ENCODE results near the gene TPRG1L. TPM values are rescaled to one million over a fixed set of nuclear protein-coding genes. Genes with fewer than 3 reads are reported as not detected.
A peak's percentile ranks its signal among the peaks of the same experiment; 100 is the strongest.

Gene TPRG1L
- total RNA-seq, 1 donor, result 19.4 TPM

DNA sequence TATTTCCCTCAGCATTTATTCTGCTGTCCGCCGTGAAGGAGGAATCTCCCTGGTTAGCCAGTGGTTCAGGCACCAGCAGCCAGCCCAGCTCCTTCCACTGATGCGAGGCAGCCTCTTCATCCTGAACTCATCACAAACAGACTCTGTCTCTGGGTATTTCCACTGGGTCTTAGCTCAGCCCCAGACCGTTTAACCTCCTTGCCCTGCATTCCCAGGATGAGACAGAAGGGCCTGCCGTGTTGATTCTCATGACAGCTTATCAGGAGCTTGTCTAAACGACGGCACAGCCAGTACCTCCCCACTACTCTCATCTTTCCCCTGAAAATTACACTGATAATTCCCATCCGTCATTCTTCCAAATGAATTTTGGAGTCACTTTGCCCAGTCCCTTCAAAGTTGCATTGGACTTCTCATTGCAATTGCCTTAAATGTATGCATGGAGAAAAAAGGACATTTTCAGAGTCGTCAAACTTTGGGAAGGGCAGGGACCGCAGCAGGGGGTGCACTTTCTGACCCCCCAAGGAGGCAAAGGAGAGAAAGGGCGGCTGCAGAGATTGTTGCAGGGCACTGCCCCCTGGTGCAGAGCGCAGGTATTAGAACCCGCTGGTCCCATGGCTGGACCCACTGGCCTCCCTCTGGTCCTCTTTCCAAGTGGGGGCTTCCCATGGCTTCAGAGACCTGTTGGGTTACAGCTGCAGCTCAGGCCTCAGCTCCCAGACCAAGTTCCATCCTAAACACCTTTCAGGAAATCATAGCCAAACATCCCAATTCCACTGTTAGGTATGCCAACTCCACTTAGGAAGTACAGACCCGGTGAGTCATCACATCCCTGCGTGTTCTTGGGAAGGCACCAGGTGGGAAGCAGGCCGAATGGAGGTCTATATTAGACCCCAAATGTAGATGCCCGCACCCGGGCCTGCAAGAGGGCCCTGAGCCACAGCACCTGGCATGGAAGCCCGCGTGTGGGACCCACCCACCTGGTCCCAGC lies 9.8 kb upstream of the TPRG1L start:
- H3K4me3 ChIP-seq (ENCODE audit: low read depth, low read length), result no peak overlapping the region
- TF ChIP-seq, protein P1, sequence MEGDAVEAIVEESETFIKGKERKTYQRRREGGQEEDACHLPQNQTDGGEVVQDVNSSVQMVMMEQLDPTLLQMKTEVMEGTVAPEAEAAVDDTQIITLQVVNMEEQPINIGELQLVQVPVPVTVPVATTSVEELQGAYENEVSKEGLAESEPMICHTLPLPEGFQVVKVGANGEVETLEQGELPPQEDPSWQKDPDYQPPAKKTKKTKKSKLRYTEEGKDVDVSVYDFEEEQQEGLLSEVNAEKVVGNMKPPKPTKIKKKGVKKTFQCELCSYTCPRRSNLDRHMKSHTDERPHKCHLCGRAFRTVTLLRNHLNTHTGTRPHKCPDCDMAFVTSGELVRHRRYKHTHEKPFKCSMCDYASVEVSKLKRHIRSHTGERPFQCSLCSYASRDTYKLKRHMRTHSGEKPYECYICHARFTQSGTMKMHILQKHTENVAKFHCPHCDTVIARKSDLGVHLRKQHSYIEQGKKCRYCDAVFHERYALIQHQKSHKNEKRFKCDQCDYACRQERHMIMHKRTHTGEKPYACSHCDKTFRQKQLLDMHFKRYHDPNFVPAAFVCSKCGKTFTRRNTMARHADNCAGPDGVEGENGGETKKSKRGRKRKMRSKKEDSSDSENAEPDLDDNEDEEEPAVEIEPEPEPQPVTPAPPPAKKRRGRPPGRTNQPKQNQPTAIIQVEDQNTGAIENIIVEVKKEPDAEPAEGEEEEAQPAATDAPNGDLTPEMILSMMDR (IDR thresholded peaks at IDR 0.05; ENCODE audit: insufficient read depth, low read depth, low read length), result peak; percentile 70
- DNase-seq (ENCODE audit: low read depth), result peak; percentile 13

DNA sequence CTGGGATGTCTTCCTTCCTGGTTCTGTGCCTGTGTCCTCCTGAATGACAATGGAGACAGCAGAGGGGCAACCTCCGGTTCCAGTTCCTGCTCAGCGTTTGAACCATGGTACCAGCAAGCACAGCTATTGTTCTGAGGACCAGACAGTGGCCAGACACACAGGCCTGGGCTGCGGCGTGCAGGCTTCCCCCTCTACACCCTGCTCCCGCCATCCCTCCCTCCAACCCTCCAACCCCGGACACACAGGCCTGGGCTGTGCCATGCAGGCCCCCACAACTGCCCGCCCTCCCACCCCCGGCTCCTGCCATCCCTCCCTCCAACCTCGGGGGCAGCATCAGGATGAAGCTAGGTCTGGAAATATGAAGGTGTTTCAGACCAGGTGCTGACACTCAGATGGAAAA lies 8.0 kb upstream of the TPRG1L start:
- H3K4me3 ChIP-seq (ENCODE audit: low read depth, low read length), result no peak overlapping the region
- no peak for DNase-seq (ENCODE audit: low read depth)
- TF ChIP-seq, protein P1 (IDR thresholded peaks at IDR 0.05; ENCODE audit: insufficient read depth, low read depth, low read length), result no peak

DNA sequence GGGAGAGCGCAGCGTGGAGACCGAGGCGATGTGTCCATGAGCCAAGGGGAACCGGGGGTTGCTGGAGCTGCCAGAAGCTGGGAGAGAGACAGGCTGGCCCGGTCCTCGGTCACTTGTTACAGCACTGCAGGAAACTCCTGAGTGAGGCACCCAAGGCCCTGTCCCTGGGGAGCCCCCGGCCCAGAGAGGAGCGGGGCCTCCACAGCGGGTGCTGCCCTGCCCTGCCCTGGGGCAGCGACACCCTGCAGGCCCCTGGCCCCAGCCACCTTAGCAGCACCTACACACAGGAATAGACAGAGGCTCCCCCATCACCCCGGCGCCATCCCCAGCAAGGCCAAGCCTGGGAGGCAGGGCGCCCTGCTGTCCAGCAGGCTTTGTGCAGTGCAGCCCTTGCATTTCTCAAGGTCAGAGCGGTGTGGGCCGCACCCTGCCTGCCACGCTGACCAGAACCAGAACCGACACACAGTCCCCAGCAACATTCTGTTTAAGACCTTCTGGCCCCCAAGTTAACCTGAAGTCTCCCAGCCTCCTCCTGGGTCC lies 6.9 kb upstream of the TPRG1L start:
- DNase-seq (ENCODE audit: low read depth), result no peak
- H3K4me3 ChIP-seq (ENCODE audit: low read depth, low read length), result no peak overlapping the region
- TF ChIP-seq, protein P1 (IDR thresholded peaks at IDR 0.05; ENCODE audit: insufficient read depth, low read depth, low read length), result no peak

GRCh38 chr1:3618531-3618880 lies 6.3 kb upstream of the TPRG1L start:
- TF ChIP-seq, protein P1 (IDR thresholded peaks at IDR 0.05; ENCODE audit: insufficient read depth, low read depth, low read length), result no peak
- DNase-seq (ENCODE audit: low read depth), result no peak
- H3K4me3 ChIP-seq (ENCODE audit: low read depth, low read length), result no peak overlapping the region

DNA sequence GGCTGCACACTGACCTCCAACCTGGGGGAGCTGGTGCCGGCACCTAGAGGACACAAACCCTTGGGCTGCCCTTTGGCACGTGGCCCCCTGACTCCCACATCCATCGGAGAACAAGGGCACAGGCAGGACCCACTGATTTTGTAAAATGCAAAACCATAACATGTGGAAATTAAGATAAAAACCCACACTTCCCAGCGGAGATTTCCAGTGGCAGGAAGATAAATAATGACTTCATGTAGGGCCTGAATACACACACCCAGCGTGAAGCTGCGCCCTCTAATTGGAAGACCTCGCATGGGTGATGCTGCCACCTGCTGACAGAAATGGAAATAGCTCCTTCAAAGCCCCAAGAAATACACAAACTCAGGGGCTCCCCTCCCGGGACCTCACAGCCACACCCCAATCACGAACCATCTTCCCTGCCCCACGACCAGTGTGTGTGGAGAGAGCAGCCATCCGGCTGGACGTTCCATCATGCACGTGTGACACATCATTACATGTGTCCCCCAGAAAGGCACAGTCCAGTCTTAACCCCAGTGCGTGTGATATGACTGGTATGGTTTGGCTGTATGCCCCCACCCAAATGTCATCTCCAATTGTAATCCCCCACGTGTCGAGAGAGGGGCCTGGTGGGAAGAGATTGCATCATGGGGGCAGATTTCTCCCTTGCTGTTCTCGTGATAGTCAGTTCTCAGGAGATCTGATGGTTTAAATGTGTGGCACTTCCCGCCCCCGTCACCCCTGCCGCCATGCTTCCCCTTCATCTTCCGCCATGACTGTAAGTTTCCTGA lies 5.7 kb upstream of the TPRG1L start:
- TF ChIP-seq, protein P1 (IDR thresholded peaks at IDR 0.05; ENCODE audit: insufficient read depth, low read depth, low read length), result peak; percentile 79
- H3K4me3 ChIP-seq (ENCODE audit: low read depth, low read length), result no peak overlapping the region
- DNase-seq (ENCODE audit: low read depth), result peak; percentile 82

DNA sequence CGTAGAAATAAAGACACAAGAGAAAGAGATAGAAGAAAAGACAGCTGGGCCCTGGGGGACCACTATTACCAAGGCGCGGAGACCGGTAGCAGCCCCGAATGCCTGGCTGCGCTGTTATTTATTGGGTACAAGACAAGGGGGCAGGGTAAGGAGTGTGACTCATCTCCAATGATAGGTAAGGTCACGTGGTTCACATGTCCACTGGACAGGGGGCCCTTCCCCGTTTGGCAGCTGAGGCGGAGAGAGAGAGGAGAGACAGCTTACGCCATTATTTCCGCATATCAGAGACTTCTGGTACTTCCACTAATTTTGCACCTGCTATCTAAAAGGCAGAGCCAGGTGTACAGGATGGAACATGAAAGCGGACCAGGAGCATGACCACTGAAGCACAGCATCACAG lies 4.1 kb upstream of the TPRG1L start:
- no peak overlapping the region for H3K4me3 ChIP-seq (ENCODE audit: low read depth, low read length)
- TF ChIP-seq, protein P1 (IDR thresholded peaks at IDR 0.05; ENCODE audit: insufficient read depth, low read depth, low read length), result no peak
- no peak for DNase-seq (ENCODE audit: low read depth)
